Skin epidermis (tissue), 12 donors: Measurements from ENCODE around the gene UBR3.
"Not testable (repeated sequence)": the region's sequence is repeated elsewhere in the genome, so short reads cannot be mapped to it uniquely, and the experiment has no call there.

Experiments used
- H3K27ac ChIP-seq, 21 experiments: fragments of 200-600 bp; sonication (generic) in 11 of 21; one replicate each; pipeline ENCODE4 v1.5.0; 2020; ENCODE audit warnings: mild to moderate bottlenecking in 3 of 21, inconsistent platforms in 2 of 21, moderate library complexity in 2 of 21
- H3K4me3 ChIP-seq, 7 experiments: fragments of 200-600 bp; sonication (generic) in 2 of 7; one replicate each; pipeline ENCODE4 v1.5.0; 2020; ENCODE audit warnings: inconsistent platforms in 2 of 7, mild to moderate bottlenecking in 2 of 7, moderate library complexity in 1 of 7

Gene UBR3

DNA sequence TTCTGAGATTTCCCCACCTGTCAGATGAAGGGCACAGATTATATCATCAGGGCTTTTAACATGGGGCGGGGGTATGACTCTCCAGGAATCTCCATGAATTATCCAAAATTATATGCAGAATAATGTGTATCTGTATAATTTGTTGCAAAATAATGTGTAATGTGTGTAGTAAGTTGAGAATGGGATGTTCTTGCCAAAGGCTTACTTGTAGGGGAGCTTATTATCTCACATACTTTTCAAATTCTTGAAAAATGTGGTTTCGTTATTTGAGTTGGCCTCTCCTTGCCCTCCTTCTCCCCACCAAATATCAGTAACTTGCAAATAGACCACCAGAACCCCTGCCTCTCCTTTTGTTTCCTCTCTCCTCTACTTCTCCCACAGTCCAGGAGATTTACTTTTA lies 35.6 kb downstream of the UBR3 start:
- H3K4me3 ChIP-seq = no peak overlapping the region
- no peak overlapping the region for H3K27ac ChIP-seq

DNA sequence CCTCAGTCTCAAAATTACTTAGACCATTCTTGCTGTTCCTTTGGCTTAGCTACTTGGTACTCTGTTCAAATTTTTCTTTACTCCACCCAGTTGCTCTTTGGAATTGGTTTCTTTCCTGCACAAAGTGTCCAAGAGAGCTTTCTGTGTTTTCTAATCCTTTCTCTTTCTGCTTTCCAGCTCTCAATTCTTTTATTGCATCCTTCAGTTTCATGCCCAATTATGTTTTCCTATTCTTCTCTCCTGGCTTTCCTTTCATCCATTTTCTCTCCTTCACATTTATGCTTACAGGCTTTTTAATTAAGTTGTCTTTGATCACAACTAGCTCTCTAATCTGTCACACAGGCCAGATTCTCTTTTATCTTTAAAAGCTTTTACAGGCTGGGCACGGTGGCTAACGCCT lies 38.2 kb downstream of the UBR3 start:
- no peak overlapping the region for H3K4me3 ChIP-seq
- H3K27ac ChIP-seq = no peak overlapping the region

DNA sequence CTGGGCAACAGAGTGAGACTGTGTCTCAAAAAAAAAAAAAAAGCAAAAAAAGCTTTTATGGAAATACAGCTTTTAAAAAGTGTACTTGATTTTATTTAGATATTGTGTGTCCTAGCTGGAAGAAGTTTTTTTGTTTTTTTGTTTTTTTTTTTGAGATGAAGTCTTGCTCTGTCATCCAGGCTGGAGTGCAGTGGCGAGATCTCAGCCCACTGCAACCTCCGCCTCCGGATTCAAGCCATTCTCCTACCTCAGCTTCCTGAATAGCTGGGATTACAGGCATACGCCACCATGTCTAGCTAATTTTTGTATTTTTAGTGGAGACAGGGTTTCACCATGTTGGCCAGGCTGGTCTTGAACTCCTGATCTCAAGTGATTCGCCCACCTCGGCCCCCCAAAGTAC lies 39.0 kb downstream of the UBR3 start:
- H3K27ac ChIP-seq, H3K4me3 ChIP-seq: not testable (repeated sequence)

DNA sequence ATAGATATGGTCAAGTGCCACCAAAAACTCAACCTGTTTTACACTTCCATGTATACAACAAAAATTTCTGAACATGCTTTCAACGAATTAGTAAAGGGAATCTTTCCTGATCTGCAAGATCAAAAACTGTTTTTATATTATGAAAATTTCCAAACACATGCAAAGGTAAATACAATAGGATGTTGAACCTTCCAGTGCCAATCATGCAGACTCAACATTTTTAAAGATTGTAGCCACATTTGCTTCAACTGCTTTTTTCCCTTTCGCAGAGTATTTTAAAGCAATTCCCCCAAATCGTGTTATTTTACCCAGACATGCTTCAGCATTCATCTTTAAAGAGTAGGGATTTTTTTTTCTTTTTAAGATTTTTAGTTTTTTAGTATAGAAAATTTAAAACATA lies 40.3 kb downstream of the UBR3 start:
- no peak overlapping the region for H3K27ac ChIP-seq
- H3K4me3 ChIP-seq = no peak overlapping the region

DNA sequence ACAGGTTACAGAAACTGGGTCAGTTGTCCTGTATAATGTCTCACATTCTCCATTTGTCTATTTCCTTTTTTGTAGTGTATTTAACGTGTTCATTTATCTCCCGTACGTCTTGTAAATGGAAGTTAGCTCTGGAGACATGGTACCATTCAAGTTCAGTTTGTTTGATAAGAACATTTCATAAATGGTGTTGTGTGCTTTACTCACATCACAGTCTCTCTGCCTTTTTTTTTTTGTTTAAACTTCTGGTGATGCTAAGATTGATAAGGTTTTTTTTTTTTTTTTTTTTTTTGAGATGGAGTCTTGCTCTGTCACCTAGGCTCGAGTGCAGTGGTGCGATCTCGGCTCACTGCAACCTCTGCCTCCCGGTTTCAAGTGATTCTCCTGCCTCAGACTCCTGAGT lies 41.7 kb downstream of the UBR3 start:
- Histone ChIP-seq H3K27ac (no peak overlapping the region), H3K4me3 (no peak overlapping the region)

DNA sequence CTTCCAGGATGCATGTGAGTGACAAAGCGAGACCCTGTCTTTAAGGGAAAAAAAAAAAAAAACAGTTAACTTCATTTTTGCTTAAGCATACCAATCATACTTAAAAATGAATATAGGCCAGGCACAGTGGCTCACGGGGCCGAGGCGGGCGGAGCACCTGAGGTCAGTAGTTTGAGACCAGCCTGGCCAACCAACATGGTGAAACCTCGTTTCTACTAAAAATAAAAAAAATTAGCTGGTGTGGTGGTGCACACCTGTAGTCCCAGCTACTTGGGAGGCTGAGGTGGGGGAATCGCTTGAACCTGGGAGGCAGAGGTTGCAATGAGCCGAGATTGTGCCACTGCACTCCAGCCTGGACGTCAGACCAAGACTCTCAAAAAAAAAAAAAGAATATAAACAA lies 44.1 kb downstream of the UBR3 start:
- H3K4me3 ChIP-seq, H3K27ac ChIP-seq: not testable (repeated sequence)

DNA sequence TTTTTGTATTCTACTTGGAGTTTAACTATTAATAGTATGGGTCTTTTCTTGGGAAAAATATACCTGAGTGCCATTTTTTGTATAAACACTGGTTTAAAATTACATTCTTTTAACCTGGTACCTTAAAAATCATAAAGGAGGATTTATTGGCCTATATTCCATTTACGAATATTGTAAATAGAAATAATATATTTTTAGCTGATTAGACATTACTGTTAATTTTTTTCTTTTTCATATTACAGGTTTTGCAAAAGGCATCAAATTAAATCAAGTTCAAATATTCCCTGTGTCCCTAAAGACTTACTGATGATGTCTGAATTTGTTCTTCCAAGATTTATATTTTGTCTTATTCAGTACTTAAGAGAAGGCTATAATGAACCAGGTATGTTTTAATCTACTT lies 44.7 kb downstream of the UBR3 start:
- H3K4me3 ChIP-seq = no peak overlapping the region
- H3K27ac ChIP-seq = no peak overlapping the region

DNA sequence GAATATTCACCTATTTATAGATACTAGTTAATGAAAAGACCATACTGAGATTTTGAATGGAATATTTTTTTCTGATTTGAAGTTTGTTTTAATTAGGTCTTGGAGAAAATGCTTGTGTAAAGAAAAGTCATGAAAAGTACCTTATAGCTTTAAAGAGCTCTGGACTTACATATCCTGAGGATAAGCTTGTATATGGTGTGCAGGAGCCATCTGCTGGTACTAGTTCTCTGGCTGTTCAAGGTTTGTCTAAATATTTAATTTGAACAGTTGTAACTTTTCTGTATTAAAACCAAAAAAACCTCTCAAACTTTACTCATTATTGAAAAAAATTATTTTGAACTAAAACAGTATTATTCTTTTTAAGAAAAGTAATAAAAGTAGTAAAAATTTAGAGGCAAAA lies 50.1 kb downstream of the UBR3 start:
- Histone ChIP-seq H3K27ac (no peak overlapping the region), H3K4me3 (no peak overlapping the region)

DNA sequence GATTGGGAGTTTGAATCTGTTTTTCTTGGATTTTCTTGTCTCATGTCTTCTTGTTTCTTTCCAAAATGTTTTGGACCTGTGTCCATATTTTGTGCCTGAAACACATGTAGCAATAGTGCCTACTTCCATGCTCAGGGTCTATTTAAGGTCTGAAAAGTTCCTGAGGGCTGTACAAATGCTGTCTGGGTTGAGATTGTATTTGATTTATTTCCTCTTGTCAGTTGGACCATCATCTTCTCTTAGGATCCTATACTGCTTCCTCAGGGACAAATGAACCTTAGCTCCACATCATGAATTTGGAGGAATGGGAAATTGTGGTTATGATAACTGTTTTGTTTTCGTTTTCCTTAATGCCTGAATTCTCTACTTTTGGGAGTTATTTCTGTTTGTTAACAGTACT lies 59.9 kb downstream of the UBR3 start:
- Histone ChIP-seq H3K4me3 (no peak overlapping the region), H3K27ac (no peak overlapping the region)

DNA sequence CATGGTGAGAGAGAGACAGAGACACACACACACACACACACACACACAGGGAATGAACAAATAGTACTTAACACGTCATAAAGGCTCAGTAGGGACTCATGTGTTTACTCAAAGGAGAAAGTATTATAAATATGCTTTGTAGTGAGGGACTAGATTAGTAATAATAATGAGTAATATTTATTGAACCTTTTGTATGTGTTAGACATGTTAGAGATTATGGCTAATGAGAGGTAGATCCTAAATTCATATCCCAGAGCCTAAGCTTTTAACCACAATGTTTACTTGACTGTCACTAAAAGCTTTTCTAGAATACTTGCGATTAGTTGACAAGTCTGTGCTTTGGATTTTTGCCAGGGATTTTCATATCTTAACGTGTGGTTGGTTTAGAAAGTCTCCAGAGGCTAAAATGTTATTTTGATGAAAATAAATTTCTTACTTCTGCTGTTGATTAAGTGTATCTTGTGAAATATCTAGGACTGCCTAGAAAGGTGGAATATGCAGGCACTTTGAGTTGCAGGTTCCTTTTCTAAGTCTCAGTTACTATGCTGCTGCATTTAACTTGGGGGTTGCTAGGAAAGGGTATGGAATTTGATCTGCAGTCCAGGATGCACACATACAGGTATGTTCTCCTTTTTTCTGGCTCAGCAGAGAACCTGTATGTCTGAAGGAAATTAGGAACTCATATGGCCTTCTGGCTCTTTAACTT lies 64.5 kb downstream of the UBR3 start:
- no peak overlapping the region for H3K4me3 ChIP-seq
- no peak overlapping the region for H3K27ac ChIP-seq

DNA sequence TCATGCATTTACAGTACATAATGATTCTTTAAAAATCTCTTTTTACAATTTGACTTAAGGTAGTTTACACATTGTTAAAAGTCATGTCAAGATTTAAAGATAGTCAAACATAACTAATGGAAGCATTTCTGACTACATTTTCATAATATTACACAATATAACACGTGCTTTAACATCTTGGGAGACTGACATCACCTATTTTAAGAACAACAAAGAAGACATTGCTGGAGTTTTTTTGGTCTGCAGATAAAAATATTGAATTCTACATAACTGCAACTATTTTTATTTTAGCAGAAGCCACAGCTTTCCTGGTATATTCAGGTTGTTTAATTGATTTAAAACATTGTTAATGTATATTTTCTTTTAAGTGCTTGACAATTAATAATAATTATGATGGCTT lies 65.7 kb downstream of the UBR3 start:
- Histone ChIP-seq H3K4me3 (no peak overlapping the region), H3K27ac (no peak overlapping the region)

DNA sequence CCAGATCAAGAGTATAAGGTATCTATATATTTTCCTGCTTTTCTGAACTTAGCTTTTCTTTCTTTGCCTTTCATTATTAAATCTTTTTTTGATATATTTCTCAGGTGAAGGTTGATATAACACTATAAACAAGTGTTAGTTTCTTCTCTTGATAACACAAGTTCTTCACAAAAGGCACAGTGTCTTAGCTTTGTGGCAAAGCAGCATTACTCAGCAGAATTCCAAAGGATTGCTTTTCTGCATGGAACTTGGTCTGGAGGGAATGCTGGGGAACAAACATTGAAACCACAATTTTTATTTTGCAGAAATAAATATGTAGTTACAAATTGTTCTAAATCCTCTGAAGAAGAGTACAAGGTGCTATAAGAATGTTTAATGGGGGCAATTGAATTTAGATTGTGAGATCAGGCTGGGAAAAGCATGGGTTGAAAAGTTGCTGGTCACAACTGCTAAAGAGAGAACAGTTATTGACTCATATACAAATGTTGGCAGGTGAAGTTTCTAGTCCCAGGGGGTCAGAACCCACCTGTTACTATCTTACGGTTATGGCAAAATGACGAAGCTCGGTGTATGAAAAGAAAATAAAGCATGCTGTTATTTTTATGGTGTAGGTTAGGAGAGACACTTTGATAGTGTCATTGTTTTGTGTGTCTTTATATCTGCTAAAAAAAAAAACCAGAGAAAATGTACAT lies 68.2 kb downstream of the UBR3 start:
- Histone ChIP-seq H3K27ac (no peak overlapping the region), H3K4me3 (no peak overlapping the region)

DNA sequence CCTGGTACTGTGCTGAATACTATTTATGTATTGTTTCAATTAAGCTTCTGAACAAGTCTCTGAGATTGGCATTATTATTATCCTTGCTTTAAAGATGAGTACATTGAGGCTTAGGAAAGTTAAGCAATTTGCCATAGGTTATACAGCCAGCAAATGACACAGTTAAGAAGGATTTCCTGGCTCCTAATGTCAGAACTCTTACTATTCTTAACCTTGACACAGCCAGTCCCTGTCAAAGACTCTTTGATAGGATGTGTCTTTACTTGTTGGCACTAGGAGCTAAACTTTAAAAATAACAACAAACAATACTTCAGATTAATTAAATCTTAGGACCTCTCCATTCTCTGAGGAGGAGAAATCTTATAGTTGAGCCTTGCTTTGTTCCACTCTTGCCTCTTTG lies 70.6 kb downstream of the UBR3 start:
- H3K4me3 ChIP-seq = no peak overlapping the region
- no peak overlapping the region for H3K27ac ChIP-seq

DNA sequence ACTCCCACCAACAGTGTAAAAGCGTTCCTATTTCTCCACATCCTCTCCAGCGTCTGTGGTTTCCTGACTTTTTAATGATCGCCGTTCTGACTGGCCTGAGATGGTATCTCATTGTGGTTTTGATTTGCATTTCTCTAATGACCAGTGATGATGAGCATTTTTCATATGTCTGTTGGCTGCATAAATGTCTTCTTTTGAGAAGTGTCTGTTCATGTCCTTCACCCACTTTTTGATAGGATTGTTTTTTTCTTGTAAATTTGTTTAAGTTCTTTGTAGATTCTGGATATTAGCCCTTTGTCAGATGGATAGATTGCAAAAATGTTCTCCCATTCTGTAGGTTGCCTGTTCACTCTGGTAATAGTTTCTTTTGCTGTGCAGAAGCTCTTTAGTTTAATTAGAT lies 72.8 kb downstream of the UBR3 start:
- H3K4me3 ChIP-seq, H3K27ac ChIP-seq: not testable (repeated sequence)

DNA sequence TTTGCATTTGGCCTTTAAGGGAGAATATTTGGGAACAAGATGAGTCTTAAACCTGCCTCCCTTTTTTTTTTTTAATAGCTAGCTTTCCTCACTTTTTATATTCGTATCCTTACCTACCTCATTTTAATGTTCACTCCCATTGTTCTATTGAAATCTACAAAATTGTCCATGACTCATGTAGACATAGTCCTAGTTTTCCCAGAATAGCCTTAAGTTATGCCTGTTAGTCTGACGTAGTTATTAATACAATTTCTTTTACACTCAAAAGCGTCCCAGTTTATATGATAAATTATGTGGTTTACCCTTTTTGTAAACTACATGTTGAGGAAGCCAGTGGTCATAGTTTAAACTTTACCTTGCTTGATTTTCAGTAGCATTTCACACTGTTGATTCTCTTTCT lies 73.4 kb downstream of the UBR3 start:
- Histone ChIP-seq H3K27ac (no peak overlapping the region), H3K4me3 (no peak overlapping the region)

DNA sequence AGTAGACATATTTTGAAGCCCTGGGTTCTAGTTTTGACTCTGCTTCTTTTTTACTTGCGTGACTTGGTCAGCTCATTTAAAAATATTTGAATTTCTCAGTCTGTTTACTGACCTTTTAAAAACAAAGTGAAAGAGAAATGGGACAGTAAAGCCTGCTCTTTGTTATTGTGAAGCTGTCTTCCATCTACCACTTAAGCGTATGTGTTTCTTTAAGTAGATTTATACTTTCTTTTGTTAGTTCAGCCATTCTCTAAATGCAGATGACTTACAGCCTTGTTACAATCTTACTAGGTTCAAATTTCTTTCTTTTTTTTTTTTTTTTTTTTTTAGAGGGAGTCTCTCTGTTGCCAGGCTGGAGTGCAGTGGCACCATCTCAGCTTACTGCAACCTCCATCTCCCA lies 79.5 kb downstream of the UBR3 start:
- Histone ChIP-seq H3K4me3 (no peak overlapping the region), H3K27ac (no peak overlapping the region)

DNA sequence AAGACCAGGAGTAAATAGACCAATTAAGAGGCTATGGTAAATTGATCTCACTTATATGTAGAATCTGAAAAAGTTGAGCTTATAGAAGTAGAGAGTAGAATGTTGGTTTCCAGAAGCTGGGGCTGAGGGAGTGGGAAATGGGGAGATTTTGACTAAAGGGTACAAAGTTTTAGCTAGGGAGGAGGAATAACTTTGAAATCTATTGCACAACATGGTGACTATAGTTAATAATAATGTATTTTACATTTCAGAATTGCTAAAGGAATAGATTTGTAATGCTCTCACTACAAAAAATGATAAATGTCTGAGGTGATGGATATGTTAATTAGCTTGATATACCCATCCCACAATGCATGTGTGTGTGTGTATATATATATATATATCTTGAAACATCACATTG lies 82.1 kb downstream of the UBR3 start:
- no peak overlapping the region for H3K4me3 ChIP-seq
- no peak overlapping the region for H3K27ac ChIP-seq

DNA sequence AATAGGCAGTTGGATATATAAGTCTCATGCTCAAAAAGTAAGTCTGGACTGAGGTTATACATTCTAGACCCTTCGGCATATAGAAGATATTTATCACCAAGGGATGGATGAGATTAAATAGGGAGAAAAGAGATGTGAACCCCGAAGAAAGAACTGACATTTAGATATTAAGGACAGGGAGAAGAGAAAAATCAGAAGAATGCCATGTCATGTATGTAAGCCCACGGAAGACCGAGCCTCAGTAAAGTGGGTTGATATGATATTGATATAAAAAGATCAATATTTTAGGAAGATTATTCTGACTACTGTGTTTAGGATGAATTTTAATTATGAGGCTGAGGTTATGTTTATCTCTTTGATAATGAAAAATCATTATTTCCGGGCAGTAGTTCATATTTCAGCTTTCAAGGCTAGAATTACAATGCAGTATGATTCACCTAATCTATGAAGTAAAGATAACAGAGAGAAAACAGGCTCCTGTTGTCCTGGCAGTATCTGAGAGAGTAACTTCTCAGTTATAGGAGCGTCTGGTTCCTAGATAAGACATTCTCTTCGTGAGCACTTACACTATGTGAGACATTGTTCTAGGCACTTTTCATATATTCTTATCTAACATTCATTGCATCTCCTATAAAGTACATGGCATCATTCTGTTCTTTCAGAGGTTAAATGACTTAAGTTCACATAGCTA lies 83.0 kb downstream of the UBR3 start:
- Histone ChIP-seq H3K4me3 (no peak overlapping the region), H3K27ac (no peak overlapping the region)

DNA sequence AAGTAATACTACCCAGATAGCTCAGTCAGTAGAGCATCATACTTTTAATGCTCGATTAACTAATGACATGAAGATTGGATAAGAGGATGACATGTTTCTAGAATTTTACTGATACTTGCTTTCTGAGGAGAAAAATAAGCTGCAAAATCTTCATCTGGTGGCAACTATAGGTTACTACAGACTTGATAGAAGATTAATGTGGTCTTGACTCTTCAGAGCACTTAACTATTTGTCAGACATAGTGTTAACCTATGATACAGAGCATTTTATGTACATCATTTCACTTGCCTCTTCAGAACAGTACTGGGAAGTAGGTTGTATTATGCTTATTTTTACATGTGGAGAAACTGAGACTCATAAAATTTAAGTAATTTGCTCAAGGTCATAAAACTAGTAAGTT lies 83.9 kb downstream of the UBR3 start:
- Histone ChIP-seq H3K27ac (no peak overlapping the region), H3K4me3 (no peak overlapping the region)

DNA sequence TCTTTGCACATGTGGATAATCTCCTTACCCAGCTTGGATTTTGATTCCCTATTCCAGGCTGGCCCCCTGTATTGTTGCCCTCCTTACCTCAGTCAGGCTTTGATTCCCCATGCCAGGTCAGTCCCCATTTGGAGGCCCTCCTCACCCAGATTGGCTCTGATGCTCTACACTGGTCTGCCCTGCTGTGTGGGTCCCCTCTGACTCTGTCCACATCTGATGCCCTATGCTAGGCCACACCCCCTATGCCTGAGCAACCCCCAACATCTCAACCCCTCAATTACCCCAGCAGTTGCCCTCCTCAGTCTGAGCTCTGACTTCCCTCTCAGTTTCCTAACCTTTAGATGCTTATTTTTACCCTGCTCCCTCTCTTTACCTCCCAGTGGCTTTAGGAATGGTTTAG lies 89.4 kb downstream of the UBR3 start:
- no peak overlapping the region for H3K4me3 ChIP-seq
- H3K27ac ChIP-seq = no peak overlapping the region

DNA sequence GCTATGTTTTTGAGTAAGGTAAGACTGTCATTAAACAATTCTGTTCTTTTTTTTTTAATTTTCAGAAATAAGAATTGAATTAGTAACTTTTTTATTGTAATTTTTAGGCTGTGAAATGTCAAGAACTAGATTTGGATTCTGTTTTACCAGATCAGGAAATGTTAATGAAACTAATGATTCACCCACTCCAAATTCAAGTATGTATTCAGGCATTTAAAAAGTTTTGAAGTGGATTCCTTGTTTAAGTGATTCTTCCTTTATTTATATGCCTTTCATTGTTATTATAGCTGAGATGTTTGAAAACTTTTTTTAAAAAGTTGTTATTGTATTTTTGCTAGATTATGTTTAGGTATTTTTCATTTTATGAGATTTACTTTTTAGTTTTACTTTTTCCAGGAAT lies 96.7 kb downstream of the UBR3 start:
- H3K27ac ChIP-seq = no peak overlapping the region
- H3K4me3 ChIP-seq = no peak overlapping the region
